Measurements from ENCODE around the gene CEND1. TPM values are rescaled to one million over a fixed set of nuclear protein-coding genes. Genes with fewer than 3 reads are reported as not detected.

Gene CEND1
- total and polyA plus RNA-seq, 2 experiments from 2014 or later: 1.6 to 8.2 TPM

- no peak overlapping the region for H3K4me3 ChIP-seq
- no peak for TF ChIP-seq CTCF (IDR thresholded peaks at IDR 0.05; ENCODE audit: low read depth, low read length)
- DNase-seq (ENCODE audit: low read depth in 1 of 2, low spot score in 1 of 2): no peak
- no peaks in the 10 kb centered on the region for H3K36me3 ChIP-seq
- no peaks in the 10 kb centered on the region for H3K9me3 ChIP-seq (ENCODE audit: low read depth)
- no peak overlapping the region for H3K27ac ChIP-seq
- no peaks in the 10 kb centered on the region for H3K27me3 ChIP-seq
- H3K4me1 ChIP-seq (ENCODE audit: low read depth): peaks cover 13% of the 10 kb centered on the region
Measured at GRCh38 chr11:786235-787083, 3.4 kb downstream of the CEND1 start.

GRCh38 chr11:783581-784015 is 6.3 kb downstream of the CEND1 start:
- DNase-seq (ENCODE audit: low read depth in 1 of 2, low spot score in 1 of 2): peak; percentile 80 to 89
- TF ChIP-seq CTCF (IDR thresholded peaks at IDR 0.05; ENCODE audit: low read depth, low read length): peak; percentile 87
- H3K36me3 ChIP-seq: no peaks in the 10 kb centered on the region
- H3K4me3 ChIP-seq: no peak overlapping the region
- H3K27me3 ChIP-seq: no peaks in the 10 kb centered on the region
- peaks cover 7% of the 10 kb centered on the region for H3K4me1 ChIP-seq (ENCODE audit: low read depth)
- H3K27ac ChIP-seq: no peak overlapping the region
- H3K9me3 ChIP-seq (ENCODE audit: low read depth): no peaks in the 10 kb centered on the region

- no peak for DNase-seq (ENCODE audit: low read depth in 1 of 2, low spot score in 1 of 2)
- no peaks in the 10 kb centered on the region for H3K27me3 ChIP-seq
- H3K4me1 ChIP-seq (ENCODE audit: low read depth): peaks cover 10% of the 10 kb centered on the region
- no peak overlapping the region for H3K27ac ChIP-seq
- no peak overlapping the region for H3K4me3 ChIP-seq
- no peaks in the 10 kb centered on the region for H3K36me3 ChIP-seq
- TF ChIP-seq CTCF (IDR thresholded peaks at IDR 0.05; ENCODE audit: low read depth, low read length): no peak
- H3K9me3 ChIP-seq (ENCODE audit: low read depth): no peaks in the 10 kb centered on the region
Measured at GRCh38 chr11:782264-783174, 7.4 kb downstream of the CEND1 start.

- Histone ChIP-seq H3K27ac (no peak overlapping the region), H3K36me3 (no peaks in the 10 kb centered on the region), H3K27me3 (no peaks in the 10 kb centered on the region), H3K4me3 (no peak overlapping the region), H3K9me3 (ENCODE audit: low read depth) (no peaks in the 10 kb centered on the region), H3K4me1 (ENCODE audit: low read depth) (peaks cover 14% of the 10 kb centered on the region)
- no peak for DNase-seq (ENCODE audit: low read depth in 1 of 2, low spot score in 1 of 2)
- TF ChIP-seq CTCF (IDR thresholded peaks at IDR 0.05; ENCODE audit: low read depth, low read length): no peak
Measured at GRCh38 chr11:779955-780532, 9.8 kb downstream of the CEND1 start.
